IPS-NIHi7 (cell line): ENCODE results near the gene TRIM72.
"Not testable (repeated sequence)": the region's sequence is repeated elsewhere in the genome, so short reads cannot be mapped to it uniquely, and the experiment has no call there.

Source experiments
- DNase-seq: peaks from one replicate; pipeline ENCODE4 v3.0.0; 2012; ENCODE audit warnings: mixed read lengths; ENCODE audit errors: extremely low spot score

The TRIM72 gene

GRCh38 chr16:31215287-31216162 lies 1.6 kb downstream of the TRIM72 start:
- DNase-seq = peak; percentile 98

- DNase-seq = peak; percentile 69
Measured at GRCh38 chr16:31216422-31217135, 2.7 kb downstream of the TRIM72 start, which contains the start of gene PYDC1. Gene PYDC1 (minus strand): TSS chr16:31217135. CDS start chr16:31217028, 107 bp downstream.

GRCh38 chr16:31217136-31217530 lies 3.2 kb downstream of the TRIM72 start:
- no peak for DNase-seq

GRCh38 chr16:31219154-31219741 lies 5.3 kb downstream of the TRIM72 start:
- DNase-seq = no peak

- no peak for DNase-seq
Measured at GRCh38 chr16:31221357-31222160, 7.6 kb downstream of the TRIM72 start.

GRCh38 chr16:31223044-31223443 lies 9.1 kb downstream of the TRIM72 start:
- no peak for DNase-seq

- no peak for DNase-seq
Measured at GRCh38 chr16:31224092-31224955, 10.4 kb downstream of the TRIM72 start.

GRCh38 chr16:31225193-31225592 lies 11.3 kb downstream of the TRIM72 start:
- no peak for DNase-seq

GRCh38 chr16:31228206-31228605 lies 14.3 kb downstream of the TRIM72 start:
- peak; percentile 6 for DNase-seq

- peak; percentile 2 for DNase-seq
Measured at GRCh38 chr16:31229501-31229900, 15.6 kb downstream of the TRIM72 start.

GRCh38 chr16:31238041-31238440 lies 24.1 kb downstream of the TRIM72 start:
- no peak for DNase-seq

- no peak for DNase-seq
Measured at GRCh38 chr16:31242206-31242605, 28.3 kb downstream of the TRIM72 start.

- DNase-seq = no peak
Measured at GRCh38 chr16:31243734-31244670, 30.1 kb downstream of the TRIM72 start.

- DNase-seq = not testable (repeated sequence)
Measured at GRCh38 chr16:31245598-31245997, 31.7 kb downstream of the TRIM72 start.

- DNase-seq = no peak
Measured at GRCh38 chr16:31246296-31246695, 32.4 kb downstream of the TRIM72 start.

GRCh38 chr16:31248344-31248743 lies 34.4 kb downstream of the TRIM72 start:
- DNase-seq = no peak

- DNase-seq = no peak
Measured at GRCh38 chr16:31250782-31251384, 37.0 kb downstream of the TRIM72 start.

- no peak for DNase-seq
Measured at GRCh38 chr16:31251435-31251834, 37.5 kb downstream of the TRIM72 start.

GRCh38 chr16:31253642-31254045 lies 39.7 kb downstream of the TRIM72 start:
- DNase-seq = no peak
